Placental pericyte (primary cell): ENCODE data around the gene ZC3H11A. TPM values are rescaled to one million over a fixed set of nuclear protein-coding genes. Genes with fewer than 3 reads are reported as not detected.

Experiments
- small RNA-seq: library from RNA; depleted of rRNA; stranded (forward); fragments of <200 nt; gene quantifications from one replicate; pipeline ENCODE3, GENCODE V24; 2012; ENCODE audit warnings: low replicate concordance
- total RNA-seq: library from RNA; depleted of rRNA; stranded (reverse); fragments of >200 nt; gene quantifications from 2 replicates; pipeline ENCODE4 v1.2.3, GENCODE V29; 2012

Gene ZC3H11A
- 106 and 118 TPM in 2 replicates for total RNA-seq

GRCh38 chr1:203795441-203796235 is at the start of gene ZC3H11A, which contains the start of gene ZBED6:
Gene ZC3H11A, plus strand, starts transcription at chr1:203795623. Its CDS starts 21,448 bp downstream, at chr1:203817071.
Gene ZBED6, plus strand, starts transcription at chr1:203795623. Its CDS starts 1,900 bp downstream, at chr1:203797523.

GRCh38 chr1:203765029-203765837 is 30.2 kb upstream of the ZC3H11A start, which contains the start of gene LAX1:
Gene LAX1, plus strand, starts transcription at chr1:203765183. Its CDS starts 383 bp downstream, at chr1:203765566.

Small RNAs within 50 kb of the gene (small RNA-seq; reads per million reads assigned to genes)
- gene ZC3H11A = 3.3 reads per million, percentile 81 among the genes with 10 or more reads in this experiment

Other genes starting within 250 kb of the ZC3H11A start
- 118 and 146 TPM in 2 replicates for gene ATP2B4, start 168.8 kb upstream of the ZC3H11A start, total RNA-seq
- gene LAX1, start 30.4 kb upstream of the ZC3H11A start, total RNA-seq = under 0.01 TPM in 1 of 2 replicates, not detected in the other
- 23.4 and 37.7 TPM in 2 replicates for gene ZBED6, start within 50 bp of the ZC3H11A start, total RNA-seq
- 30.1 and 48.6 TPM in 2 replicates for gene SNRPE, start 66.0 kb downstream of the ZC3H11A start, total RNA-seq